Stimulated activated CD4-positive, alpha-beta T cell treated with anti-CD3 and anti-CD28 coated beads, TNF-alpha, amount 100 ng/mL, for 1 hour (primary cell): ENCODE results near the gene IMPDH1.

ENCODE experiments used
- DNase-seq, 3 donors: peaks; one replicate each; pipeline ENCODE4 v3.0.0-alpha.2; 2020; ENCODE audit warnings: low read depth in 3 of 3, low spot score in 1 of 3

IMPDH1 gene

DNA sequence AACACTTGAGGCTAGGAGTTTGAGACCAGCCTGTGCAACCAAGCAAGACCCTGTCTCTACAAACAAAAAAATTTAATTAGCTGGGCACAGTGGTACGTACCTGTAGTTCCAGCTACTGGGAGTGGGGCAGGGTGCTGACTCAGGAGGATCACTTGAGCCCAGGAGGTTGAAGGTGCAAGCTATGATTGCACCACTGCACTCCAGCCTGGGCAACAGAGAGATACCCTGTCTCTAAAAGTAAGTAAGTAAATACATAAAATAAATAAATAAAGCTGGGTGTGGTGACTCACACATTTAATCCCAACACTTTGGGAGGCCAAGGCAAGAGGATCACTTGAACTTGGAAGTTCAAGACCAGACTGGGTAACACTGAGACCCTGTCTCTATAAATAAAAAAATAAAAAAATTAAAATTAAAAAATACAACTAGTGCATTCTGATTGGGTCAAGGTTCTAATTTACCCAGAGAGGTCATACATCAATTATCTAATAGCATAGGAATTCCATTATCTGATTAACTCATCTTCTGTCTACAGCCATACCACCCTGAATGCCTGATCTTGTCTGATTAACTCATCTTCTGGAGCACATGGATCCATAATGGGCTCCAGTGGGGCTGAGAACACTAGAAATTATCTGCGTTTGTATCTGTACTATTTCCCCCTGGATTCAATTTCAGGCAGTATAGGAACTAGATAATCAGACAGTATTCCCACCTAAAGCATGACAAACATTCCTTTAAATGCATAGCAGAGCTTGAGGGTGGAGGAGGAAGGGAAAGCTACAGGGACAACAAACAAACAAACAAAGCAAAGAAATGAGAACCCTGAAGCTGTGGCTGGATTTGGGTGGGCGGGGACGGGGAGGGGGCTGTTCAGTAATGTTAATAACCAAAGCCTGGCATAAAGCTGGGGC, 24.9 kb upstream of the IMPDH1 start:
- no peak for DNase-seq

DNA sequence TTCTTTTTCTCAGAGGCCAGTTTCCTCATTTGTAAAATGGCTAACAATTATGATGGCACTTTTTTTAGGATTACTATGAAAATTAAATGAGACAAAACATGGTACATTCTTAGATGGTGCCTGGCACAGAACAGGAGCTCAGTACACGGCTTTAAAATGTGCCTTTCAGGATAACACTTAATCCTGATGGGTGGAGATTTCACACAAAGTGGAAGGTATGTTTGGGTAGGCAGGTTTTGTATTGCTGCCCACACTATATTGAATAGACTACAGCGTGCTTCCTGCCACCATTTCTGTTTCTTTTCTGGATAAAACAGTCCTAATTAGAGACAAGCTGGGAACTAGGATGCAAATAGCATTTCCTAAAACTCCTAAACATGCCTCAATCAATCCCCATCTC, 22.0 kb upstream of the IMPDH1 start:
- DNase-seq: no peak

DNA sequence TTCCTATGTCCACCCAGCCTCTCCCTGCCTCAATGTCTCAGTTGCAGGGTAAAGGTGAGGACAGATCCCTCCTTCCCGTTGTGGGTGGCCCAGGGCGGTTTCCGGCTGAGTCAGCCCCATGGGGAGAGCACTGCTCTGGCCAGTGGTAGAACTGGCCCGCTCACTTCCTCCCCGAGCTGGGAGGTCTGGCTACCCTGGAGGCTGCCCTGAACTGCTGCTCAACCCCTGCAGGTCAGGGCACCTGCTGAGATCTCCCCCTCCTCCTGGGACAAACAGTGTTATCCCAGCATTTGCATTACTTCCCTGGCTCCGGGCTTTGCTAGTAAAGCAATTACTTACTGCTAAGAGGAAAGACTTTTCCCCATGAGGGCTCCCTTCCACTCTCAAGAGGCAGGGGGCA, 21.4 kb upstream of the IMPDH1 start:
- no peak for DNase-seq

DNA sequence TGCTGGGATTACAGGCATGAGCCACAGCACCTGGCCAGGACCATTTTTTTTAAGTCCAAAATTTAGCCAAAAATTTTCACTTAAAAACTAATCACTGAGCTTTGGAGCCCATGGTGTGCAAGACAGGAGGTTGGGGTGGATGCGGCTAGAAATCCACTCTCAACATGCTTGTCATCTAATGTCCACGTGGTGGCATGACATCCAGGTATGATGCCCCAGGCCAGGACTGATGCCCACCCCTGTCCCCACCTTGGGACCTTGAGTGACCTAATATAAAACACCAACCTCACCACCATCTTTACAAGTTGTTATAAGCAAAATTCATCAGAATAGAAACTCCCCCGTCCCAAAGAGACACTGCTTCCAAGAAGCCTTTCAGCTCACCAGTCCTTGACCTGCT, 20.4 kb upstream of the IMPDH1 start:
- DNase-seq: no peak

DNA sequence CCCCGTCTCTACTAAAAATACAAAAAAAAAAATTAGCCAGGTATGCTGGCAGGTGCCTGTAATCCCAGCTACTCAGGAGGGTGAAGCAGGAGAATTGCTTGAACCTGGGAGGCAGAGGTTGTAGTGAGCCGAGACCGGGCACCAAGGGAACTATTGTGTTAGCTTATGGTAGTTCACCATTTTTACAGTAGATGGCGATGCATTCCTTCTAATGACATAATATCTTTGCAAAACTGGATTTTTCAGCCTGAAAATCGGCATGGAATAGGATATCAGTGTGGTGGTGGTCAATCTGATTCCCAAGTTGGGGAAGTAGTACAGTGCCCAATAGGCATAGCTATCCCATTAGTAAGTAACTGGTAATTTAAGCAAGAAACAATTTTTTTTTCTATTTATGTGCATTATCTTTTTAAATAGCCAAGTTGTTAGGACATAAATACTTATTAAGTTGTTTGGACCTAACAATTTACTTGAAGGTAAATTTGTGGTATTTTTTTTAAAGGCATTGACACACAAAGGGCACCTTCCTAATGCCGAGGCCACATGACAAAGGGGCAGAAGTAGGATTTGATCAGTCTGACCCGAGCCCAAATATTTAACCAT, 17.6 kb upstream of the IMPDH1 start:
- DNase-seq: no peak

DNA sequence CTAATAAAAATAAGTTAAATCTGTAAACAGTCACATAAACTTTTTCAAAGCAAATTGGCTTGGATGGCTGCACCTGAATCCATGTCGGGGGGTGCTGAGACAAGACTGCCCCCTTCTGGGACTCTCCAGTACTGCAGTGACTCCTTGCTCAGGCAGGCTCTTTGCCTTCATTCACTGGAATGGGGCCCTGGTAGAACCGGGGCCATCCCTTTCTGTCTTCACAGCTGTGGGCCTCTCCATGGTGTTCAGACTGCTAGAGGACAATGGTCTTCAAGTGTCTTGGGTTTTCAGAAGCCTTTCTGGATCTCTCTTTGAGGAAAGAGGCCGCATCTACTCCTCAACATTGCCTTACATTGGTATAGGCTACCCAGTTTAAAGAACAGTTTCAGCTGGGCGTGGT, 16.1 kb upstream of the IMPDH1 start:
- DNase-seq: peak; percentile 34 to 79 (median 57)

DNA sequence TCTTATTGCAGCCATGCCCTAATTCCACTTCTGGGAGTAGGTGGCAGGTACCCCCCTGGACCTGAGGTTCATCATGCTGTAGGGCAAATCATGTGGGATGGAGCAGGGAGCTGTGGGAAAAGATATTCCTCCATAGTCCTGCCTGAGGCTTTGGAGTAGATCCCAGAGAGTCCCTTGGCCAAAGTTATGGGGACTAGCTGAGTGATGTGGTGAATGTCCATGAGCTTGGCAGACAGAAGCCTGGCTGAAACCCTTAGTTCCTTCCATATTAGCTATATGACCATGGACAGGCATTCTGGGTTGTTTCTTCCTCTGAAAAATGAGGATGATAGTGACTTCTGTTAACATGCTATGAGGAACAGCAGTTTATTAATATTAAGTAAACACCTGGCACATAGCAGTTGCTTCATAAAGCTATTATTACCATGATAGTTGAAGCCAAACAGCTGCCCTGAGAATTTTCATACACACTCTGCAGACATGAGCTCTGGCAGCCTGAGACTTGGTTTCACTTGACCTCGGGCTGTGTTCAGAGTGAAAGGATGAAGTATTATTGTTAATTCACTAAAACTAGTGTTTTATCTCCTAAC, 15.0 kb upstream of the IMPDH1 start:
- DNase-seq: no peak

GRCh38 chr7:128422842-128423241, 13.1 kb upstream of the IMPDH1 start:
- no peak for DNase-seq

- no peak for DNase-seq
Measured at GRCh38 chr7:128422037-128422436, 12.3 kb upstream of the IMPDH1 start.

- no peak for DNase-seq
Measured at GRCh38 chr7:128421384-128421783, 11.6 kb upstream of the IMPDH1 start.

DNA sequence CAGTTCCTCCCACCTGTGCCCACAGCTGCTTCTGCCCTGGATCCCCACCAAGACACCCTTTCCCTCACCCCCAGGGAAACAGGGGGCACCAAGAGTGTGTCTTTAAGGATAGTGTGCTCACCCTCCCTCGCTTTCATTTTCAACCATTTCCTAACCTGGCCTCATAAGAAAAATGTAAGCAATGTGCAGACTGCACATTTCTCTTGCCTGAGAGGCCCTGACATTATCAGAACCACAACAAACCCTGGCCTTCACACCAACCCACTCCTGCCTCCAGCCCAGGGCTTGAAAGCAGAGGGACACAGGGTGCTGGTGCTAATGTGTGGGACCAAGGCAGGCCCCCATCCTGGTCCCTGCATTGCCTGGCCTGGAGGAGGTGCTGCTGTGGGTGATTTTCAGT, 11.0 kb upstream of the IMPDH1 start:
- DNase-seq: no peak

GRCh38 chr7:128419257-128419656, 9.5 kb upstream of the IMPDH1 start:
- no peak for DNase-seq

- DNase-seq: no peak
Measured at GRCh38 chr7:128417071-128417470, 7.3 kb upstream of the IMPDH1 start.

GRCh38 chr7:128415217-128415785, 5.5 kb upstream of the IMPDH1 start:
- no peak for DNase-seq

DNA sequence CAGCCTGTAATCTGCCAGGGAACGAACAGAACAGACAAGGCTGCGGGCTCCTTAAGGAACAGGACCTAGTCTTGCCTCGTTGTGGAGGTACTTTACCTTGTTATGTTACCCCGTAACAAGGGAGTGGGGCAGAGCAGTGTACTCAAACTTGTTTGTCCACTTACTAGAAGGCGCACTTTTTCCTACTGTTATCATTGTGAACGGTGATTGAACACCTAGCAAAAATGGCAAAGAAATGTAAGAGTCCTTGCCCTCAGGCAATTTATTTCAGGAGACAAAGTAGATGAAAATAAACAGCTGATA, 620 bp upstream of the IMPDH1 start:
- DNase-seq: no peak

- no peak for DNase-seq
Measured at GRCh38 chr7:128408709-128409595, 830 bp downstream of the IMPDH1 start.

DNA sequence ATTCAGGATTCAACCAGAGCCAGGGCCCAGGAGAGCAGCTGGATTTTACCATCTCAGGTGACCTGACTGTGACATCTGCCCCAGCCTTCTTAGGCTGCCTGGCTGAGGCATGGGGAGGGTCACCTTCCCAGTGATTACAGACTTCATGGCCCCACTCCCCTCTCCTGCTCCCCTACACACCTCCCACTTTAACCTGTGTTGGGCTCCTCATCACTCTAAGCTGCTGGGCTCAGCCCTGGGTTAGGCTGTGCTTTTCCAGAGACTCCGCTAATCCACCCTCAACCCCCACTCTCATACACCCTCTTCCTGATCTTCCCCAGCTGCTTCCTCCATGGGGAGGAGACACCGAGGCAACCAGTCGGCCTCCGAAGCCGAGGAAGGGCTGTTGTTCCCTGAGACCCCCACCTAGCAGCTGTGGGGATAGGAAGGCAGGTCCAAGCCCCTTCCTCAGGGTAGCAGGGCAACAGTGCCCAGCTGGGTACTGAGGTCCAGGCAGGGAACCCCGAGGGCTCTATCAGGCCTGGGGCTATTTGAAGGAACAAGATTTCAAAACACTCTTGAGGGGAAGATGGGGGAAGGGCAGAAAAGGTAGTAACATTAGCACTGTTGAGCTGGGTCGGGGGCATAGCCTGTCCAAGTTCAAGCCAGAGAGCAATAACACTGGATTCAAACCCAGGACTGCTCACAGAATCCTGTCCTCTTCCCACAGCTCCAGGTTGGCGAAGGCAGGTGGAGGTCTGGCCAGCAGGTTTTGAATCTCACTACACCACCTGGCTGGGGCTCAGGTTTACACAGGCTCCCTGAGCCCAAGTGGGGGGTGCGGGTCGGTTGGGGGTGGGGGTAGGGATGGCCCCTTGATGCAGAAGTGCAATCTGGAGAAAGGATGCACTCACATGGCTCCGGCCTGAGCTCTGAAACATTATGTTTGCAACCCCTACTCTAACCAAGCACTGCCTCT, 1.8 kb downstream of the IMPDH1 start:
- no peak for DNase-seq

- no peak for DNase-seq
Measured at GRCh38 chr7:128407233-128407589, 2.6 kb downstream of the IMPDH1 start.

- no peak for DNase-seq
Measured at GRCh38 chr7:128406314-128407232, 3.2 kb downstream of the IMPDH1 start.
